Ramos (cell line): Measurements from ENCODE around the gene SLC35A5.

Source experiments
- in situ Hi-C: fragments of 300-500 bp; cut with MboI; formaldehyde crosslinking; loops from one replicate; pipeline ENCODE4 v1.14.3; 2022; ENCODE audit warnings: low sequenced_read_pairs; ENCODE audit not compliant: unreplicated experiment

Gene SLC35A5

GRCh38 chr3:112568642-112569041, 6.8 kb downstream of the SLC35A5 start:
- in situ Hi-C loops: no loop called here

GRCh38 chr3:112569265-112569664, 7.4 kb downstream of the SLC35A5 start:
- in situ Hi-C loops: no loop called here

- in situ Hi-C loops: no loop called here
Measured at GRCh38 chr3:112572701-112573100, 10.9 kb downstream of the SLC35A5 start.

- in situ Hi-C loops: no loop called here
Measured at GRCh38 chr3:112579232-112579631, 17.4 kb downstream of the SLC35A5 start.

- in situ Hi-C loops: no loop called here
Measured at GRCh38 chr3:112579697-112580096, 17.9 kb downstream of the SLC35A5 start.

- in situ Hi-C loops: no loop called here
Measured at GRCh38 chr3:112582244-112582874, 20.5 kb downstream of the SLC35A5 start.

- in situ Hi-C loops: no loop called here
Measured at GRCh38 chr3:112583105-112583504, 21.3 kb downstream of the SLC35A5 start.

- in situ Hi-C loops: no loop called here
Measured at GRCh38 chr3:112585782-112586181, 23.9 kb downstream of the SLC35A5 start.

- in situ Hi-C loops: no loop called here
Measured at GRCh38 chr3:112587336-112587735, 25.5 kb downstream of the SLC35A5 start.

- in situ Hi-C loops: no loop called here
Measured at GRCh38 chr3:112593258-112593657, 31.4 kb downstream of the SLC35A5 start.

- in situ Hi-C loops: no loop called here
Measured at GRCh38 chr3:112594856-112595255, 33.0 kb downstream of the SLC35A5 start.

GRCh38 chr3:112597945-112598344, 36.1 kb downstream of the SLC35A5 start:
- in situ Hi-C loops: no loop called here

GRCh38 chr3:112598731-112599130, 36.9 kb downstream of the SLC35A5 start:
- in situ Hi-C loops: no loop called here

- in situ Hi-C loops: no loop called here
Measured at GRCh38 chr3:112602217-112602838, 40.5 kb downstream of the SLC35A5 start.

GRCh38 chr3:112604536-112604935, 42.7 kb downstream of the SLC35A5 start:
- in situ Hi-C loops: no loop called here

GRCh38 chr3:112605285-112605684, 43.4 kb downstream of the SLC35A5 start:
- in situ Hi-C loops: no loop called here

GRCh38 chr3:112606098-112606497, 44.3 kb downstream of the SLC35A5 start:
- in situ Hi-C loops: no loop called here

GRCh38 chr3:112607863-112608262, 46.0 kb downstream of the SLC35A5 start:
- in situ Hi-C loops: no loop called here

- in situ Hi-C loops: no loop called here
Measured at GRCh38 chr3:112610121-112610520, 48.3 kb downstream of the SLC35A5 start.

GRCh38 chr3:112611752-112612515, 50.1 kb downstream of the SLC35A5 start:
- in situ Hi-C loops: no loop called here

GRCh38 chr3:112615989-112616731, 54.3 kb downstream of the SLC35A5 start:
- in situ Hi-C loops: no loop called here
